ENCODE data around the gene TPP1. TPM values are rescaled to one million over a fixed set of nuclear protein-coding genes. Genes with fewer than 3 reads are reported as not detected.

TPP1 gene
- total and polyA plus RNA-seq, 4 donors: 31.1 to 81.2 (median 56.7) TPM

GRCh38 chr11:6638429-6638828 is 19.2 kb upstream of the TPP1 start:
- Histone ChIP-seq H3K4me3 (ENCODE audit: low read depth, low read length) (no peak overlapping the region), H3K4me1 (ENCODE audit: control insufficient read depth, insufficient read depth, low read length) (peaks cover 30% of the 10 kb centered on the region), H3K27me3 (ENCODE audit: control insufficient read depth, insufficient read depth, low read length) (no peaks in the 10 kb centered on the region), H3K9me3 (ENCODE audit: control insufficient read depth, insufficient read depth, low read length) (no peaks in the 10 kb centered on the region), H3K36me3 (ENCODE audit: control insufficient read depth, insufficient read depth, low read length) (peaks cover 47% of the 10 kb centered on the region), H3K27ac (ENCODE audit: low read depth, low read length) (no peak overlapping the region)
- no peak for DNase-seq (ENCODE audit: low read depth in 4 of 6, low spot score in 6 of 6)
- WGBS (ENCODE audit: insufficient coverage): 79% methylated on average over 2 of the region's 4 CpGs

DNA sequence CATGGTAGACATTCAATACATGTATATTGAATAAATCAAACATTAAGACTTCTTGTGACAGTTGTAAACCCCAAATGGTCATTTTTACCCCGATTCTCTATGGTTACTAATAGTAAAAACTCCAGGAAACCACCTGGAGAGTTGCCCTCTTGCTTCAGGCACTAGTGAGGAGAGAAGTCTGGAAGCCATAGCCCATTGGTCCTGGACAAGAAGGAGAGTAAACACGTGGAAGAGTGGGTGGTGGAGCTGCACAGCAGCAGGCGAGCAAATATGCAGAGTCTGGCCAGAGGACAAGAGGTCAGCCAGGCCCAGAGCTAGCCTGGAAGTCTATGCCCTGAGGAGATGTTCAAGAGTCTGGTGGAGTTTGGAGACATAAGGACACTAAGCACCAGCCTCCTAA is 18.6 kb upstream of the TPP1 start:
- DNase-seq (ENCODE audit: low read depth in 4 of 6, low spot score in 6 of 6): no peak
- Histone ChIP-seq H3K27ac (ENCODE audit: low read depth, low read length) (no peak overlapping the region), H3K4me1 (ENCODE audit: control insufficient read depth, insufficient read depth, low read length) (peaks cover 30% of the 10 kb centered on the region), H3K27me3 (ENCODE audit: control insufficient read depth, insufficient read depth, low read length) (no peaks in the 10 kb centered on the region), H3K36me3 (ENCODE audit: control insufficient read depth, insufficient read depth, low read length) (peaks cover 52% of the 10 kb centered on the region), H3K9me3 (ENCODE audit: control insufficient read depth, insufficient read depth, low read length) (no peaks in the 10 kb centered on the region), H3K4me3 (ENCODE audit: low read depth, low read length) (no peak overlapping the region)
- 53% methylated on average over 2 of the region's 3 CpGs for WGBS (ENCODE audit: insufficient coverage)

DNA sequence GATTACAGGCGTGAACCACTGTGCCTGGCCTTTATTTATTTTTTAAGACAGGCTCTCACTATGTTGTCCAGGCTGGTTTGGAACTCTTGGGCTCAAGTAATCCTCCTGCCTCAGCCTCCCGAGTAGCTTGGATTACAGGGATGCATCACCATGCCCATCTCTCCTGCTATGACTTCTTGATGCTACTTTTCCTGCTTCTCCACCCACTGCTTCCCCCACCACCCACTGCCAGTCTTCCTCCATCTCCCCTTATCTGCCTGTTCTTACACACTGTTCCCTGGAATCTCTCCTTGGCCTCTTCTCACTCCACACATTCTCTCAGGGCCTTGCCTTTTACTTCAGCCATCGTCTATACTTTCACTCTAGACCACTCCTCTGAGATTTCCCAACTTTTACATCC is 17.3 kb upstream of the TPP1 start:
- DNase-seq (ENCODE audit: low read depth in 4 of 6, low spot score in 6 of 6): no peak
- H3K36me3 ChIP-seq (ENCODE audit: control insufficient read depth, insufficient read depth, low read length): peaks cover 65% of the 10 kb centered on the region
- H3K9me3 ChIP-seq (ENCODE audit: control insufficient read depth, insufficient read depth, low read length): no peaks in the 10 kb centered on the region
- H3K27me3 ChIP-seq (ENCODE audit: control insufficient read depth, insufficient read depth, low read length): no peaks in the 10 kb centered on the region
- WGBS (ENCODE audit: insufficient coverage): 86% methylated on average over 3 of the region's 3 CpGs
- no peak overlapping the region for H3K27ac ChIP-seq (ENCODE audit: low read depth, low read length)
- H3K4me1 ChIP-seq (ENCODE audit: control insufficient read depth, insufficient read depth, low read length): peaks cover 28% of the 10 kb centered on the region
- H3K4me3 ChIP-seq (ENCODE audit: low read depth, low read length): no peak overlapping the region

GRCh38 chr11:6635082-6635932 is 16.1 kb upstream of the TPP1 start:
- Histone ChIP-seq H3K36me3 (ENCODE audit: control insufficient read depth, insufficient read depth, low read length) (peaks cover 65% of the 10 kb centered on the region), H3K4me3 (ENCODE audit: low read depth, low read length) (peak overlapping the region; percentile 3), H3K9me3 (ENCODE audit: control insufficient read depth, insufficient read depth, low read length) (no peaks in the 10 kb centered on the region), H3K27me3 (ENCODE audit: control insufficient read depth, insufficient read depth, low read length) (no peaks in the 10 kb centered on the region), H3K27ac (ENCODE audit: low read depth, low read length) (peak overlapping the region; percentile 64), H3K4me1 (ENCODE audit: control insufficient read depth, insufficient read depth, low read length) (peaks cover 26% of the 10 kb centered on the region)
- peak in 5 of 6 donors; percentile 36 to 87 (median 57) for DNase-seq (ENCODE audit: low read depth in 4 of 6, low spot score in 6 of 6)
- WGBS (ENCODE audit: insufficient coverage): 2% methylated on average over 5 of the region's 10 CpGs

- Histone ChIP-seq H3K27ac (ENCODE audit: low read depth, low read length) (no peak overlapping the region), H3K4me3 (ENCODE audit: low read depth, low read length) (no peak overlapping the region), H3K4me1 (ENCODE audit: control insufficient read depth, insufficient read depth, low read length) (peaks cover 26% of the 10 kb centered on the region), H3K36me3 (ENCODE audit: control insufficient read depth, insufficient read depth, low read length) (peaks cover 65% of the 10 kb centered on the region), H3K27me3 (ENCODE audit: control insufficient read depth, insufficient read depth, low read length) (no peaks in the 10 kb centered on the region), H3K9me3 (ENCODE audit: control insufficient read depth, insufficient read depth, low read length) (no peaks in the 10 kb centered on the region)
- WGBS (ENCODE audit: insufficient coverage): no CpG with 5 or more reads among the region's 1 CpG
- no peak for DNase-seq (ENCODE audit: low read depth in 4 of 6, low spot score in 6 of 6)
These were observed 15.3 kb upstream of the TPP1 start for GRCh38 chr11:6634534-6634933.

GRCh38 chr11:6633422-6634408 is 14.5 kb upstream of the TPP1 start:
- Histone ChIP-seq H3K27me3 (ENCODE audit: control insufficient read depth, insufficient read depth, low read length) (no peaks in the 10 kb centered on the region), H3K9me3 (ENCODE audit: control insufficient read depth, insufficient read depth, low read length) (no peaks in the 10 kb centered on the region), H3K36me3 (ENCODE audit: control insufficient read depth, insufficient read depth, low read length) (peaks cover 67% of the 10 kb centered on the region), H3K4me3 (ENCODE audit: low read depth, low read length) (no peak overlapping the region), H3K27ac (ENCODE audit: low read depth, low read length) (no peak overlapping the region), H3K4me1 (ENCODE audit: control insufficient read depth, insufficient read depth, low read length) (peaks cover 26% of the 10 kb centered on the region)
- 94% methylated on average over 15 of the region's 16 CpGs for WGBS (ENCODE audit: insufficient coverage)
- no peak for DNase-seq (ENCODE audit: low read depth in 4 of 6, low spot score in 6 of 6)

DNA sequence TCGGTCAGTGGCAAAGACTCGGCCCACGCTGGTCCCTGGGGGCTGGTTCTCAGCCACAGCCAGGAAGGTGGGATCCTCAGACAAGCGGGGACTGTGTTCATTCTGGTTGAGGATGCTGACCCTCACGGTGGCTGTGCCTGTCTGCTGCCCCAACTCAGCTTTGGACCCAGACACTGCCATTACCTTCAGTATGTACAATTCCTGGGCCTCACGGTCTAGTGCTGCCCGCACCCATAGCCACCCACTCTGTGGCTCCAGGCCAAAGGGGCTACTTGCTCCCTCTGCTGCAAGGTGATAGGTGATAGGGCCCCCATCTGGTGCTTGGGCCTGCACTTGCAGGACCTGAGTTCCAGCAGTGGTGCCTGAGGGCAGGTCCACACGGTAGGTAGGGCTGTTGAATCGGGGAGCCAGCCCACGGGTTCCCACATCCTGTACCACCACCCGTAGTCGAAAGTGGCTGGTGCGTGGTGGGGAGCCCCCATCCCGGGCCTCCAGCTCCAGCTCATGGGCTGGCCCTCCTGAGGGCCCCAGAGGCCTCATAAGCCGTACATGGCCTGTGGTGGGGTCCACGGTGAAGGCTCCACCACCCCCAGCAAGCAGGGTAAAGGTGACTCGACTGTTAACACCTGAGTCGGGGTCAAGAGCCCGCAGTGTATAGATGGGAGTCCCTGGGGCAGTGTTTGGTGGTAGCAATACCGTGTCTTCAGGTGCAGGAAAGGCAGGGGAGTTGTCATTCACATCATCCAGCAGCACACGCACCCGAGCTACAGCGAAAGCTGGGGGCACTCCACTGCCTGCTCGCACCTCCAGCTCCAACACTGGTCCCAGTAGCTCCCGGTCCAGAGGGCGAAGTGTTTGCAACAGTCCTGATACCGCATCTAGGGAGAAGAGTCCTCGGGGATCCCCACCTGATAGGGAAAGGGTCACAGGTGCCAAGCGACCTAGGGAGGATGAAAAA is 13.2 kb upstream of the TPP1 start:
- DNase-seq (ENCODE audit: low read depth in 4 of 6, low spot score in 6 of 6): no peak
- Histone ChIP-seq H3K4me1 (ENCODE audit: control insufficient read depth, insufficient read depth, low read length) (peaks cover 19% of the 10 kb centered on the region), H3K4me3 (ENCODE audit: low read depth, low read length) (no peak overlapping the region), H3K27me3 (ENCODE audit: control insufficient read depth, insufficient read depth, low read length) (no peaks in the 10 kb centered on the region), H3K9me3 (ENCODE audit: control insufficient read depth, insufficient read depth, low read length) (no peaks in the 10 kb centered on the region), H3K36me3 (ENCODE audit: control insufficient read depth, insufficient read depth, low read length) (peaks cover 66% of the 10 kb centered on the region), H3K27ac (ENCODE audit: low read depth, low read length) (no peak overlapping the region)
- 94% methylated on average over 27 of the region's 29 CpGs for WGBS (ENCODE audit: insufficient coverage)

DNA sequence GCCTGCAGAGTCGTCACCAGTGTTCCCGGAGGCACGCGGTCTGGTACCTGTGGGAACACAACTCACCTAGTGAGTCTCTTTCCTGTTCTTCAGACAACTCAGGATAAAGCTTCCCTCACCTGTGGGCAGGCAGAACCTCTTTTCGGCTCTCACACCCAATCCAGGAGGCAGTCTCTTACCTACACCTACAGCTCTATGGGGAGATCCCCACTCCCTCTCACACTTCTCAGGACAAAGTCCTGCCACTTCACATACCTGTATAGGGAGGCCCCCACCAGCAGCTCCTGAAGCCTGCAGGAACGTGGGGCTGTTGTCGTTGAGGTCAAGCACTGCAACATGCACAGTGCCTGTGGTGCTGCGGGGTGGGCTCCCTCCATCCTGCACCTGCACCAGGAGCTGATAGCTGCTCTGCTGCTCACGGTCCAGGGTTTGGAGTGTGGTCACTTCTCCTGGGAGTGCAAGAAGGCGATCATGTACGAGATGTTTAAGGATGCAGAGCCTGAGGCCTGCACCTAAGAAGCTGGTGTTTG is 12.2 kb upstream of the TPP1 start:
- no peak overlapping the region for H3K27ac ChIP-seq (ENCODE audit: low read depth, low read length)
- DNase-seq (ENCODE audit: low read depth in 4 of 6, low spot score in 6 of 6): no peak
- H3K27me3 ChIP-seq (ENCODE audit: control insufficient read depth, insufficient read depth, low read length): no peaks in the 10 kb centered on the region
- peaks cover 20% of the 10 kb centered on the region for H3K4me1 ChIP-seq (ENCODE audit: control insufficient read depth, insufficient read depth, low read length)
- WGBS (ENCODE audit: insufficient coverage): 93% methylated on average over 11 of the region's 11 CpGs
- no peak overlapping the region for H3K4me3 ChIP-seq (ENCODE audit: low read depth, low read length)
- H3K9me3 ChIP-seq (ENCODE audit: control insufficient read depth, insufficient read depth, low read length): no peaks in the 10 kb centered on the region
- peaks cover 75% of the 10 kb centered on the region for H3K36me3 ChIP-seq (ENCODE audit: control insufficient read depth, insufficient read depth, low read length)

All from spinal cord (tissue), 10 donors.